HEK293 (cell line): ENCODE data around the gene LARP1.

Experiments used
- GLI2 ChIP-seq: fragments of 450-650 bp; formaldehyde crosslinking; IDR thresholded peaks from 2 replicates; pipeline ENCODE4; 2017; ENCODE audit warnings: missing biosample characterization, missing genetic modification characterization, low read depth, borderline replicate concordance
- GLI4 ChIP-seq: fragments of 450-650 bp; formaldehyde crosslinking; IDR thresholded peaks from 2 replicates; pipeline ENCODE4 v1.5.1; 2016; ENCODE audit warnings: missing biosample characterization, missing genetic modification characterization
- PRDM10 ChIP-seq: fragments of 450-650 bp; formaldehyde crosslinking; IDR thresholded peaks from 2 replicates; pipeline ENCODE4 v1.5.1; 2016; ENCODE audit warnings: missing biosample characterization, missing genetic modification characterization
- SCRT2 ChIP-seq: fragments of 450-650 bp; formaldehyde crosslinking; IDR thresholded peaks from 2 replicates; pipeline ENCODE4 v1.5.1; 2016; ENCODE audit warnings: missing biosample characterization, missing genetic modification characterization
- TCF7L2 ChIP-seq: IDR thresholded peaks from 2 replicates; pipeline ENCODE4 v1.6.1; 2011; ENCODE audit warnings: low read depth, mild to moderate bottlenecking, inconsistent platforms, low read length, moderate library complexity, borderline replicate concordance
- ZBTB11 ChIP-seq: fragments of 450-650 bp; formaldehyde crosslinking; conservative IDR thresholded peaks from 2 replicates; pipeline ENCODE4 v1.5.1; 2016; ENCODE audit warnings: low read depth, missing biosample characterization, missing genetic modification characterization
- ZNF114 ChIP-seq: fragments of 450-650 bp; formaldehyde crosslinking; IDR thresholded peaks from 2 replicates; pipeline ENCODE4 v1.5.0; 2017; ENCODE audit warnings: missing biosample characterization, missing genetic modification characterization
- ZNF148 ChIP-seq: fragments of 450-650 bp; formaldehyde crosslinking; IDR thresholded peaks from 2 replicates; pipeline ENCODE4 v1.5.0; 2017; ENCODE audit warnings: missing biosample characterization, missing genetic modification characterization, borderline replicate concordance
- ZNF174 ChIP-seq: fragments of 450-650 bp; formaldehyde crosslinking; IDR thresholded peaks from 2 replicates; pipeline ENCODE4 v1.5.0; 2017; ENCODE audit warnings: missing biosample characterization, mild to moderate bottlenecking, missing genetic modification characterization
- ZNF18 ChIP-seq: fragments of 450-650 bp; formaldehyde crosslinking; IDR thresholded peaks from 2 replicates; pipeline ENCODE4 v1.5.1; 2016; ENCODE audit warnings: missing biosample characterization, missing genetic modification characterization
- ZNF2 ChIP-seq: fragments of 450-650 bp; formaldehyde crosslinking; IDR thresholded peaks from 2 replicates; pipeline ENCODE4 v1.5.1; 2016; ENCODE audit warnings: missing biosample characterization, missing genetic modification characterization
- ZNF202 ChIP-seq: fragments of 450-650 bp; formaldehyde crosslinking; IDR thresholded peaks from 2 replicates; pipeline ENCODE4 v1.5.1; 2016; ENCODE audit warnings: missing biosample characterization, missing genetic modification characterization, borderline replicate concordance
- ZNF23 ChIP-seq: fragments of 450-650 bp; formaldehyde crosslinking; IDR thresholded peaks from 2 replicates; pipeline ENCODE4 v1.5.1; 2016; ENCODE audit warnings: missing biosample characterization, missing genetic modification characterization, borderline replicate concordance
- ZNF239 ChIP-seq: fragments of 450-650 bp; formaldehyde crosslinking; IDR thresholded peaks from 2 replicates; pipeline ENCODE4 v1.5.1; 2016; ENCODE audit warnings: missing biosample characterization, missing genetic modification characterization
- ZNF24 ChIP-seq: fragments of 450-650 bp; formaldehyde crosslinking; IDR thresholded peaks from 2 replicates; pipeline ENCODE4 v1.5.1; 2016; ENCODE audit warnings: missing biosample characterization, missing genetic modification characterization
- ZNF274 ChIP-seq, 2 experiments: fragments of 200-500 bp in 1 of 2; fragments of 450-650 bp in 1 of 2; sonication (Bioruptor generic) in 1 of 2; formaldehyde crosslinking in 1 of 2; IDR thresholded peaks; 2 replicates each; pipeline versions ENCODE4 v1.5.1 to v1.6.1; 2014 to 2016; ENCODE audit warnings: borderline replicate concordance in 1 of 2, inconsistent platforms in 1 of 2, low read length in 1 of 2, missing biosample characterization in 1 of 2, missing genetic modification characterization in 1 of 2
- ZNF473 ChIP-seq: fragments of 450-650 bp; formaldehyde crosslinking; IDR thresholded peaks from 2 replicates; pipeline ENCODE4 v1.5.1; 2017; ENCODE audit warnings: missing biosample characterization, missing genetic modification characterization
- ZNF488 ChIP-seq: fragments of 450-650 bp; formaldehyde crosslinking; IDR thresholded peaks from 2 replicates; pipeline ENCODE4 v1.5.1; 2016; ENCODE audit warnings: missing biosample characterization, missing genetic modification characterization
- ZNF510 ChIP-seq: fragments of 450-650 bp; formaldehyde crosslinking; IDR thresholded peaks from 2 replicates; pipeline ENCODE4 v1.5.1; 2018; ENCODE audit warnings: mild to moderate bottlenecking, missing genetic modification characterization, missing biosample characterization; ENCODE audit not compliant: insufficient replicate concordance
- ZNF596 ChIP-seq: fragments of 450-650 bp; IDR thresholded peaks from 2 replicates; pipeline ENCODE4 v1.5.0; 2018; ENCODE audit warnings: missing biosample characterization, mild to moderate bottlenecking, missing genetic modification characterization, moderate library complexity
- ZNF654 ChIP-seq: fragments of 450-650 bp; formaldehyde crosslinking; IDR thresholded peaks from 2 replicates; pipeline ENCODE4 v1.5.1; 2016; ENCODE audit warnings: low read depth, missing biosample characterization, missing genetic modification characterization
- ZNF707 ChIP-seq: fragments of 450-650 bp; formaldehyde crosslinking; IDR thresholded peaks from 2 replicates; pipeline ENCODE4 v1.5.1; 2016; ENCODE audit warnings: missing biosample characterization, missing genetic modification characterization
- ZNF768 ChIP-seq: fragments of 450-650 bp; formaldehyde crosslinking; IDR thresholded peaks from 2 replicates; pipeline ENCODE4 v1.5.1; 2018; ENCODE audit warnings: missing biosample characterization, mild to moderate bottlenecking, missing genetic modification characterization
- ZSCAN18 ChIP-seq: fragments of 450-650 bp; formaldehyde crosslinking; IDR thresholded peaks from 2 replicates; pipeline ENCODE4 v1.5.1; 2016; ENCODE audit warnings: missing biosample characterization, missing genetic modification characterization

LARP1 gene

GRCh38 chr5:154754460-154755360 is 467 bp upstream of the LARP1 start (continued):
- no peak for TF ChIP-seq ZSCAN18 (tag by site-specific recombination)
- TF ChIP-seq ZBTB11 = peak; percentile 46
- no peak for TF ChIP-seq ZNF488 (tag by site-specific recombination)
- no peak for TF ChIP-seq GLI4 (tag by site-specific recombination)
- TF ChIP-seq ZNF654 (tag by site-specific recombination) = no peak
- TF ChIP-seq ZNF707 (tag by site-specific recombination) = no peak
- TF ChIP-seq TCF7L2 = no peak
- no peak for TF ChIP-seq ZNF18 (tag by site-specific recombination)
- no peak for TF ChIP-seq ZNF510 (tag by site-specific recombination)
- TF ChIP-seq ZNF473 = no peak
- TF ChIP-seq ZNF24 (tag by site-specific recombination) = peak; percentile 81; the same call in 1 of the 2 replicates
- peak; percentile 91 for TF ChIP-seq PRDM10
- TF ChIP-seq ZNF2 (tag by site-specific recombination) = peak; percentile 71
- no peak for TF ChIP-seq ZNF239 (tag by site-specific recombination)
- peak; percentile 66 for TF ChIP-seq SCRT2 (tag by site-specific recombination)
- TF ChIP-seq ZNF596 (tag by site-specific recombination) = no peak; the same call in 1 of the 2 replicates
- TF ChIP-seq ZNF148 (tag by site-specific recombination) = no peak
- no peak for TF ChIP-seq ZNF174 (tag by site-specific recombination)
- no peak for TF ChIP-seq ZNF114 (tag by site-specific recombination)
- no peak for TF ChIP-seq ZNF274 (IDR thresholded peaks at IDR 0.05; ENCODE audit: low read length)
- no peak for TF ChIP-seq ZNF274 (tag by site-specific recombination; IDR thresholded peaks at IDR 0.05; ENCODE audit: borderline replicate concordance)
- TF ChIP-seq ZNF23 = no peak
- TF ChIP-seq GLI2 (tag by site-specific recombination) = no peak
- no peak; the same call in 1 of the 2 replicates for TF ChIP-seq ZNF768 (tag by site-specific recombination)
- 0 out of 2 replicates have a peak, but pooled peaks have one; percentile 14 for TF ChIP-seq ZNF202 (tag by site-specific recombination)
